Activated CD8-positive, alpha-beta memory T cell treated with anti-CD3 and anti-CD28 coated beads for 48 hours (primary cell): ENCODE data around the gene A2ML1.
"Not testable (repeated sequence)": the region's sequence is repeated elsewhere in the genome, so short reads cannot be mapped to it uniquely, and the experiment has no call there.

ENCODE experiments used
- DNase-seq, 3 experiments: peaks; one replicate each; pipeline ENCODE4 v3.0.0-alpha.2; 2020; ENCODE audit warnings: low read depth in 2 of 3, low spot score in 2 of 3

Gene A2ML1

DNA sequence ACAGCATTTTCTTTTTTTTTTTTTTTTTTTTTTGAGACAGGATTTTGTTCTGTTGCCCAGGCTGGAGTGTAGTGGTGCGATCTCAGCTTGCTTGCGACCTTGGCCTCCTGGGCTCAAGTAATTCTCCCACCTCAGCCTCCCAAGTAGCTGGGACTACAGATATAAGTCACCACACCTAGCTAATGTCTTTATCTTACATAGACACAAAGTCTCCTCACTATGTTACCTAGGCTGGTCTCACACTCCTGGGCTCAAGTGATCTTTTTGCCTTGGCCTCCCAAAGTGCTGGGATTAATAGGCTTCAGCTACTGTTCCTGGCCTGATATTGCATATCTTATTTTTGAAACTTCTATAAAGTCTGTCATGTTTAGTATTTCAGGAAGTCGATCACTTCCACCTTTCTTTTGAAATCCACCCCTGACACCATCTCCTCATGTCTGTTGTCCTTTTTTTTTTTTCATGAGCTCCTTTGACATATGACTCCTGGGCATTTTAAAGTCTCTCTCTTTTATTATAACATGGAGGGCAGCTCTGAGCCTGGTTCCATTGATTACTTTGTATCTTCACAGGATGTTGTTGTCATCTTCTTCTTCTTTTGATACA is 5.9 kb upstream of the A2ML1 start:
- DNase-seq = no peak

DNA sequence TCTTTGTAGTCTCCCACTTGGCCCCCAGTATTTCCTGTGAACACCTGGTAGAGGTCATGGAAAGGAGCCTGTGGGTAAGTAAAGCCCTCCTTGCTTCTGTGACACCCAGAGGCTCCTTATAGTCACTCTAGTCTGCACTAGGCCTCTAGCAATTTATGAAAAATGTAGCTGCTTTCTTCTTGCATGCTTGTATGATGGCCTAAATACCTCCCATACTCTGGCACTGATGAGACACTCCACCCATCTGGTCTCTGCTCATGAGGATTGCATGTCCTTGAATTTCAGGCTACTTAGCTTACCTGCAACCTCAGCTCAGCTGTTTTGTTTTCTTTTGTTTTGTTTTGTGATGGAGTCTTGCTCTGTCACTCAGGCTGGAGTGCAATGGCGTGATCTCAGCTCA is 4.6 kb upstream of the A2ML1 start:
- no peak for DNase-seq

GRCh38 chr12:8818526-8818925 is 3.9 kb upstream of the A2ML1 start:
- no peak for DNase-seq

DNA sequence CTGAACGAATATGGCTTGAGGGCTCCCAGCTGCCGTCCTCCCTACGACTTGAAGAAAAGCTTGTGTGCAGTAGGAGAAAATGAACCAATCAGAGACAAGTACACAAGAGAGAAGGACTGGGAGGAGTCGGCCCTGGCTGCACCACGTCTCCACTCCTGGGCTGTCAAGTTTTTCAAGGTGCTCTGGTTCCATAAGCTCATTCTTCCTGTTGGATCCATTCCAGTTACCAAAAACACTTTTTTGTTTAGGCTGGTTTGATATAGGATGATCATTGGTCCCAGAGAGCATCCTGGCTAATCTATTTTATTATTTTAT is 2.8 kb upstream of the A2ML1 start:
- no peak for DNase-seq

DNA sequence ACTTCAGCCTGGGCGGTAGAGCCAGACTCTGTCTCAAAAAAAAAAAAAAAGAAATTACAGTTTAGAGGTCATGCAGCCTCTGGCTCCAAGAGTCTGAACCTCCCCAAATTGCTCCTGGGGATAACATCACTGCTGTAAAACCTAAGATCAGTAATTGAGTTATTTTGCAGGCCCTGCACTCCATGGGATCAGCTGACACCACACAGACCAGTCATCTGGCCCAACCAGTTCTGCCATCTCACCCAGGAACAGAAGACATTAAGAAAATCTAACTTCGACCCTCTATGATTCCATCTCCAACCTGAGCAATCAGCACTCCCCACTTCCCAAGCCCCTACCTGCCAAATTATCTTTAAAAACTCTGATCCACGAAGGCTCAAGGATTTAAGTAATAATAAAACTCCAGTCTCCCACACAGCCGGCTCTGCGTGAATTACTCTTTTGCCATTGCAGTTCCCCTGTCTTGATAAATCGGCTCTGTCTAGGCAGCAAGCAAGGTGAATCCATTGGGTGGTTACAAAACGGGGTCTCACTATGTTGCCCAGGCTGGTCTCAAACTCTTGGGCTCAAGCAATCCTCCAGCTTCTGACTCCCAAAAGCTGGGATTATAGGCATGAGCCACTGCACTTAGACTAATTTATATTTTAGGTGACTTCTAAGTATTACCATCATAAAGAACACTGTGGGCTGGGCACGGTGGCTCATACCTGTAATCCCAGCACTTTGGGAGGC is 1.6 kb upstream of the A2ML1 start:
- DNase-seq = not testable (repeated sequence)

GRCh38 chr12:8821591-8821990 is 830 bp upstream of the A2ML1 start:
- no peak for DNase-seq

- no peak for DNase-seq
Observed at GRCh38 chr12:8823565-8824300, 1.3 kb downstream of the A2ML1 start.

GRCh38 chr12:8827551-8828256 is 5.3 kb downstream of the A2ML1 start:
- no peak for DNase-seq

GRCh38 chr12:8828257-8829124 is 6.1 kb downstream of the A2ML1 start:
- DNase-seq = no peak

DNA sequence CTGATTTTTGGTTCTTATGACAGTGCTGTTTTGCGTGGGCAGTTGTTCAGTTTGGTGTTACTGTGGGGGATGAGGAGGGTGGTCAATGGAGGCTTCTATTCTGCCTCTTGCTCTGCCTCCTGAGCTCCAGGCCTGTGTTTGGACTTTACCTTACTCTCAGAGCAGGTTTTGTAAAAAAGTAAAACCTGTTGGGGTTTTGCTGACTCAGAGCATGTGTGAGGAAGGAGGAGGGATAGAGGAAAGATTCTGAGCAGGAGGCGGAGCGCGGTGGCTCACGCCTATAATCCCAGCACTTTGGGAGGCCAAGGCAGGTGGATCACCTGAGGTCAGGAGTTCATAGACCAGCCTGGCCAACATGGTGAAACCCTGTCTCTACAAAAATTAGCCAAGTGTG is 6.7 kb downstream of the A2ML1 start:
- no peak for DNase-seq

- no peak for DNase-seq
Observed at GRCh38 chr12:8829621-8830020, 7.2 kb downstream of the A2ML1 start.

- DNase-seq = no peak
Observed at GRCh38 chr12:8831116-8831515, 8.7 kb downstream of the A2ML1 start.

GRCh38 chr12:8832500-8832899 is 10.1 kb downstream of the A2ML1 start:
- no peak for DNase-seq

GRCh38 chr12:8834230-8834629 is 11.8 kb downstream of the A2ML1 start:
- no peak for DNase-seq

GRCh38 chr12:8837291-8837690 is 14.9 kb downstream of the A2ML1 start:
- no peak for DNase-seq

- DNase-seq = no peak
Observed at GRCh38 chr12:8840321-8840720, 17.9 kb downstream of the A2ML1 start.

DNA sequence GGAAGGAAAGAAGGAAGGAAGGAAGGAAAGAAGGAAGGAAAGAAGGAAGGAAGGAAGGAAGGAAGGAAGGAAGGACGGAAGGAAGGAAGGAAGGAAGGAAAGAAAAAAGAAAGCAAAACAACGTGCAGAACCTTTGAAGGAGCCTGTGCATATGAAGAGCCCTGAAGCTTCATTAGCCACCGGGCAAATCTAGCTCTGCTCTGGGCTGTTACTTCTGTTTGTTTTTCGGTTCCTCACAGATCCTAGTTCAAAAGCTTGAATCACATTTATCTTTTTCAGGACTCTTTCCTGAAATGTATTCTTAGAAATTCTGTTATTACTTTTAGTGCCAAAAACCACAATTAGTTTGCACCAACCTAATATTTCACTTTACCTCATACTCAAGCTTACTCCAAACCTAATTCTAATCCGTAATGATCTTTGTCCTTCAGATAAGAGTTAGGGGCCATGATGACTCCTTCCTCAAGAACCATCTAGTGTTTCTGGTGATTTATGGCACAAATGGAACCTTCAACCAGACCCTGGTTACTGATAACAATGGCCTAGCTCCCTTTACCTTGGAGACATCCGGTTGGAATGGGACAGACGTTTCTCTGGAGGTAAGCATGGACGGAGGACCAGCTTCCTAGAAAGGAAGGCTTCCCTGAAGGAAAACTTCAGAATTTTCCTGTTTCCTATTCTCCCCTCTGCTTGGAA is 18.7 kb downstream of the A2ML1 start:
- DNase-seq = no peak

- no peak for DNase-seq
Observed at GRCh38 chr12:8841778-8842177, 19.4 kb downstream of the A2ML1 start.

GRCh38 chr12:8844665-8845064 is 22.2 kb downstream of the A2ML1 start:
- DNase-seq = no peak

DNA sequence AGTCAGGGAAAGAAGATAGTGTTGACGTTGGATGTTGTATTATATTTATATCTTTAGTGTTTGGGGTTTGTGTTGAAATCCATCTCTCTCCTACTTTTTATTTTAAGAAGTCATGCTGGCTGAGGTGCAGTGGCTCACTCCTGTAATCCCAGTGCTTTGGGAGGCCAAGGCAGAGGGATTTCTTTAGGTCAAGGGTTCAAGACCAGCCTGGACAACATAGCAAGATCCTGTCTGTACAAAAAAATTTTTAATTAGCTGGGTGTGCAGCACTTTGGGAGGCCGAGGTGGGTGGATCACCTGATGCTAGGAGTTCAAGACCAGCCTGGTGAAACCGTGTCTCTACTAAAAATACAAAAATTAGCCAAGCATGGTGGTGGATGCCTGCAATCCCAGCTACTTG is 23.9 kb downstream of the A2ML1 start:
- DNase-seq = no peak
